SK-N-SH (cell line): ENCODE data around the gene LMAN2. TPM values are rescaled to one million over a fixed set of nuclear protein-coding genes. Genes with fewer than 3 reads are reported as not detected.
A peak's percentile ranks its signal among the peaks of the same experiment; 100 is the strongest.

ENCODE experiments used
- CTCF ChIA-PET: fragments of 300-600, 350-600 bp; formaldehyde crosslinking; extraction: SDS; loops from one replicate; lab custom pipeline; 2021; lab: Yijun Ruan, JAX
- POLR2A ChIA-PET: fragments of 350-600 bp; sonication (Branson Sonifier 250); formaldehyde crosslinking; extraction: SDS; loops from one replicate; lab custom pipeline; 2020; ENCODE audit warnings: antibody characterized with exemption, inconsistent platforms; lab: Yijun Ruan, JAX
- DNase-seq: peaks from one replicate; pipeline ENCODE4 v3.0.0; 2012
- H2AFZ ChIP-seq: fragments of 200-600 bp; sonication (generic); 2 replicates; pipeline ENCODE4 v1.8.1; 2016; ENCODE audit warnings: antibody characterized with exemption, mild to moderate bottlenecking, low read depth
- H3F3A ChIP-seq: fragments of 200-600 bp; sonication (generic); replicated peaks from 2 replicates; pipeline ENCODE3; 2016; ENCODE audit warnings: antibody characterized with exemption, mild to moderate bottlenecking; ENCODE audit not compliant: insufficient read depth
- H3K27ac ChIP-seq, 2 experiments: fragments of 200-500 bp in 1 of 2; fragments of 200-600 bp in 1 of 2; sonication (Bioruptor generic) in 1 of 2; sonication (generic), shearing (Covaris generic) in 1 of 2; 2 replicates each; pipeline versions ENCODE4 v1.5.1 to v1.6.1; 2014 to 2016; ENCODE audit warnings: low read depth in 2 of 2, inconsistent platforms in 1 of 2, low read length in 1 of 2, mild to moderate bottlenecking in 1 of 2, mixed read lengths in 1 of 2
- H3K27me3 ChIP-seq: fragments of 200-600 bp; sonication (generic), shearing (Covaris generic); 2 replicates; pipeline ENCODE4 v1.6.1; 2016; ENCODE audit warnings: mixed run types; ENCODE audit not compliant: insufficient read depth
- H3K36me3 ChIP-seq, 2 experiments: fragments of 200-500 bp in 1 of 2; fragments of 200-600 bp in 1 of 2; sonication (Bioruptor generic) in 1 of 2; sonication (generic) in 1 of 2; replicated peaks in 1 of 2; 2 replicates each; pipeline versions ENCODE3 to v1.5.1; 2014 to 2016; ENCODE audit warnings: low read length in 1 of 2, mild to moderate bottlenecking in 1 of 2; ENCODE audit not compliant: insufficient read depth in 2 of 2, control insufficient read depth in 1 of 2
- H3K4me1 ChIP-seq, 2 experiments: fragments of 200-500 bp in 1 of 2; fragments of 200-600 bp in 1 of 2; sonication (Bioruptor generic) in 1 of 2; sonication (generic), shearing (Covaris generic) in 1 of 2; 2 replicates each; pipeline versions ENCODE4 v1.5.1 to v1.6.1; 2014 to 2016; ENCODE audit warnings: low read depth in 1 of 2, low read length in 1 of 2, mixed run types in 1 of 2; ENCODE audit not compliant: insufficient read depth in 2 of 2, control insufficient read depth in 1 of 2
- H3K4me2 ChIP-seq: fragments of 200-600 bp; sonication (generic), shearing (Covaris generic); 2 replicates; pipeline ENCODE4 v1.6.1; 2017; ENCODE audit warnings: mixed run types
- H3K4me3 ChIP-seq, 2 experiments: fragments of 200-500 bp in 1 of 2; fragments of 200-600 bp in 1 of 2; sonication (Bioruptor generic) in 1 of 2; sonication (generic), shearing (Covaris generic) in 1 of 2; 2 replicates each; pipeline versions ENCODE4 v1.5.1 to v1.8.1; 2014 to 2016; ENCODE audit warnings: low read depth in 2 of 2, inconsistent platforms in 1 of 2, low read length in 1 of 2, mild to moderate bottlenecking in 1 of 2, mixed read lengths in 1 of 2, moderate library complexity in 1 of 2
- H3K79me2 ChIP-seq: fragments of 200-600 bp; sonication (generic); 2 replicates; pipeline ENCODE4 v1.8.1; 2017; ENCODE audit warnings: mild to moderate bottlenecking; ENCODE audit not compliant: insufficient read depth
- H3K9ac ChIP-seq: fragments of 200-600 bp; sonication (generic); 2 replicates; pipeline ENCODE4 v1.6.1; 2017; ENCODE audit warnings: mixed run types
- H3K9me2 ChIP-seq: fragments of 200-600 bp; sonication (generic); 2 replicates; pipeline ENCODE4 v1.6.1; 2017; ENCODE audit warnings: mixed run types
- H3K9me3 ChIP-seq: fragments of 200-600 bp; sonication (generic); 2 replicates; pipeline ENCODE4 v1.6.1; 2017; ENCODE audit warnings: mixed run types, mild to moderate bottlenecking, moderate library complexity
- H4K20me1 ChIP-seq: fragments of 200-600 bp; sonication (generic); 2 replicates; pipeline ENCODE4 v1.6.1; 2017; ENCODE audit warnings: mild to moderate bottlenecking, mixed run types; ENCODE audit not compliant: insufficient read depth
- CHD2 ChIP-seq: fragments of 150-350 bp; IDR thresholded peaks from 2 replicates; pipeline ENCODE4 v1.6.1; 2018; ENCODE audit warnings: low read length; ENCODE audit not compliant: partially characterized antibody
- CTCF ChIP-seq: fragments of 200-600 bp; sonication (generic); IDR thresholded peaks from 2 replicates; pipeline ENCODE4 v1.6.1; 2017; ENCODE audit warnings: antibody characterized with exemption, mild to moderate bottlenecking, moderate library complexity
- EZH2phosphoT487 ChIP-seq: fragments of 200-600 bp; sonication (generic); IDR thresholded peaks from 2 replicates; pipeline ENCODE4 v1.6.1; 2017; ENCODE audit warnings: low read depth, mixed run types, mild to moderate bottlenecking, antibody characterized with exemption, moderate library complexity, borderline replicate concordance
- FOSL2 ChIP-seq: IDR thresholded peaks from 2 replicates; pipeline ENCODE4 v1.4.0; 2012; ENCODE audit warnings: low read depth, mild to moderate bottlenecking, moderate library complexity, borderline replicate concordance
- GABPA ChIP-seq: IDR thresholded peaks from 2 replicates; pipeline ENCODE4 v1.4.0; 2012; ENCODE audit warnings: low read depth, mild to moderate bottlenecking
- IRF3 ChIP-seq: fragments of 150-350 bp; IDR thresholded peaks from 2 replicates; pipeline ENCODE4 v1.6.1; 2016; ENCODE audit warnings: mild to moderate bottlenecking, low read depth, low read length
- MEF2A ChIP-seq: IDR thresholded peaks from 2 replicates; pipeline ENCODE4 v1.4.0; 2012; ENCODE audit warnings: low read depth, borderline replicate concordance
- NRF1 ChIP-seq: IDR thresholded peaks from 2 replicates; pipeline ENCODE4 v1.6.1; 2012; ENCODE audit warnings: low read depth, mild to moderate bottlenecking, low read length
- PBX3 ChIP-seq: IDR thresholded peaks from 2 replicates; pipeline ENCODE4; 2012
- POLR2AphosphoS5 ChIP-seq: IDR thresholded peaks from 2 replicates; pipeline ENCODE4 v1.6.1; 2012; ENCODE audit warnings: low read depth, low read length
- RAD21 ChIP-seq: IDR thresholded peaks from 2 replicates; pipeline ENCODE4 v1.6.1; 2012; ENCODE audit warnings: mild to moderate bottlenecking, low read length
- RCOR1 ChIP-seq: fragments of 150-350 bp; IDR thresholded peaks from 2 replicates; pipeline ENCODE4 v1.6.1; 2017; ENCODE audit warnings: antibody characterized with exemption, low read length
- RFX5 ChIP-seq: IDR thresholded peaks from 2 replicates; pipeline ENCODE4 v1.6.1; 2012; ENCODE audit warnings: mild to moderate bottlenecking, improper control_type of control experiment, low read length
- RXRA ChIP-seq: IDR thresholded peaks from 2 replicates; pipeline ENCODE4 v1.4.0; 2012; ENCODE audit warnings: low read depth, mild to moderate bottlenecking, borderline replicate concordance
- TAF1 ChIP-seq: IDR thresholded peaks from 2 replicates; pipeline ENCODE4 v1.6.1; 2012; ENCODE audit warnings: low read depth, mild to moderate bottlenecking, low read length, moderate library complexity, borderline replicate concordance
- TEAD4 ChIP-seq: IDR thresholded peaks from 2 replicates; pipeline ENCODE4 v1.4.0; 2012; ENCODE audit warnings: mild to moderate bottlenecking, borderline replicate concordance; ENCODE audit not compliant: insufficient read depth
- USF1 ChIP-seq: IDR thresholded peaks from 2 replicates; pipeline ENCODE4 v1.4.0; 2012; ENCODE audit warnings: low read depth, borderline replicate concordance
- USF2 ChIP-seq: fragments of 150-350 bp; IDR thresholded peaks from 2 replicates; pipeline ENCODE4 v1.6.1; 2017; ENCODE audit warnings: antibody characterized with exemption, low read length, low read depth, borderline replicate concordance
- YY1 ChIP-seq: IDR thresholded peaks from 2 replicates; pipeline ENCODE4 v1.4.0; 2012; ENCODE audit warnings: low read depth, mild to moderate bottlenecking
- WGBS: methylation state at CpG from one replicate; pipeline ENCODE4 v1.1.6; 2017; ENCODE audit warnings: low lambda C conversion rate; 5-methylcytosine and 5-hydroxymethylcytosine counted together
- polyA plus RNA-seq, 3 experiments: library from polyadenylated mRNA; depleted of rRNA; stranded (reverse); fragments of >200 nt; gene quantifications; 2 replicates each; pipeline ENCODE4 v1.2.3, GENCODE V29; 2012
- TF ChIP-seq, protein P1 (sequence below): IDR thresholded peaks from 2 replicates; pipeline ENCODE4 v1.6.1; 2012; ENCODE audit warnings: mild to moderate bottlenecking, low read depth, low read length, moderate library complexity

The LMAN2 gene
- polyA plus RNA-seq (2012; rRNA removed) = 380 and 500 TPM in 2 replicates
- 314 and 316 TPM in 2 replicates for polyA plus RNA-seq (2012; cell fraction: cytosol; rRNA removed)
- 380 and 476 TPM in 2 replicates for polyA plus RNA-seq (2012; cell fraction: nucleus; rRNA removed)

GRCh38 chr5:177351392-177352329 is at the start of gene LMAN2:
TSS of gene LMAN2 (minus strand) at chr5:177351668. CDS start at chr5:177351647, 21 bp downstream.
- Histone ChIP-seq H3K27me3 (no peaks in the 10 kb centered on the region), H3K9me2 (no peaks in the 10 kb centered on the region), H3K9ac (peak within 1 kb of the TSS; percentile 97), H3K4me3 (peak within 1 kb of the TSS; percentile 96 to 100), H3K9me3 (no peaks in the 10 kb centered on the region), H3K27ac (peak within 1 kb of the TSS; percentile 98), H3K4me1 (peaks cover 5 to 23% of the 10 kb centered on the region in 2 experiments; a peak in 3 of 4 replicates), H3F3A (no peaks in the 10 kb centered on the region), H3K79me2 (peaks cover 48% of the 10 kb centered on the region), H3K4me2 (peak within 1 kb of the TSS; percentile 92), H4K20me1 (peaks cover 5% of the 10 kb centered on the region; the same call in 1 of the 2 replicates), H3K36me3 (peaks cover 16% of the 10 kb centered on the region in 2 experiments), H2AFZ (peak within 1 kb of the TSS; percentile 96)
- POLR2A ChIA-PET = interaction anchor here (0.5 to 2.4 kb wide), 7 partner anchors 9 to 705 kb away, joined by 3 to 18 read pairs (median 5); partner anchors contain the start of genes PRELID1, RAB24 and TSPAN17
- WGBS = 5% methylated on average over 47 of the region's 55 CpGs
- peak; percentile 95 for DNase-seq
- CTCF ChIA-PET = interaction anchor here (0.6 to 3.0 kb wide), 15 partner anchors 9 to 1459 kb away, joined by 3 to 10 read pairs (median 4); no protein-coding TSS in a partner anchor
- TF ChIP-seq YY1 (peak; percentile 96), RAD21 (no peak), TEAD4 (no peak), MEF2A (no peak), RXRA (no peak), FOSL2 (no peak), CHD2 (peak; percentile 92), NRF1 (no peak), RCOR1 (no peak; the same call in 1 of the 2 replicates), RFX5 (no peak), IRF3 (peak; percentile 68), TAF1 (peak; percentile 85), USF2 (no peak), GABPA (peak; percentile 99), PBX3 (peak; percentile 100), POLR2AphosphoS5 (peak; percentile 81), EZH2phosphoT487 (no peak), USF1 (no peak), CTCF (no peak)
- TF ChIP-seq, protein P1, sequence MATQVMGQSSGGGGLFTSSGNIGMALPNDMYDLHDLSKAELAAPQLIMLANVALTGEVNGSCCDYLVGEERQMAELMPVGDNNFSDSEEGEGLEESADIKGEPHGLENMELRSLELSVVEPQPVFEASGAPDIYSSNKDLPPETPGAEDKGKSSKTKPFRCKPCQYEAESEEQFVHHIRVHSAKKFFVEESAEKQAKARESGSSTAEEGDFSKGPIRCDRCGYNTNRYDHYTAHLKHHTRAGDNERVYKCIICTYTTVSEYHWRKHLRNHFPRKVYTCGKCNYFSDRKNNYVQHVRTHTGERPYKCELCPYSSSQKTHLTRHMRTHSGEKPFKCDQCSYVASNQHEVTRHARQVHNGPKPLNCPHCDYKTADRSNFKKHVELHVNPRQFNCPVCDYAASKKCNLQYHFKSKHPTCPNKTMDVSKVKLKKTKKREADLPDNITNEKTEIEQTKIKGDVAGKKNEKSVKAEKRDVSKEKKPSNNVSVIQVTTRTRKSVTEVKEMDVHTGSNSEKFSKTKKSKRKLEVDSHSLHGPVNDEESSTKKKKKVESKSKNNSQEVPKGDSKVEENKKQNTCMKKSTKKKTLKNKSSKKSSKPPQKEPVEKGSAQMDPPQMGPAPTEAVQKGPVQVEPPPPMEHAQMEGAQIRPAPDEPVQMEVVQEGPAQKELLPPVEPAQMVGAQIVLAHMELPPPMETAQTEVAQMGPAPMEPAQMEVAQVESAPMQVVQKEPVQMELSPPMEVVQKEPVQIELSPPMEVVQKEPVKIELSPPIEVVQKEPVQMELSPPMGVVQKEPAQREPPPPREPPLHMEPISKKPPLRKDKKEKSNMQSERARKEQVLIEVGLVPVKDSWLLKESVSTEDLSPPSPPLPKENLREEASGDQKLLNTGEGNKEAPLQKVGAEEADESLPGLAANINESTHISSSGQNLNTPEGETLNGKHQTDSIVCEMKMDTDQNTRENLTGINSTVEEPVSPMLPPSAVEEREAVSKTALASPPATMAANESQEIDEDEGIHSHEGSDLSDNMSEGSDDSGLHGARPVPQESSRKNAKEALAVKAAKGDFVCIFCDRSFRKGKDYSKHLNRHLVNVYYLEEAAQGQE = 0 out of 2 replicates have a peak, but pooled peaks have one; percentile 25
